SK-N-SH (cell line): ENCODE results near the gene HPS5. TPM values are rescaled to one million over a fixed set of nuclear protein-coding genes. Genes with fewer than 3 reads are reported as not detected.

Source experiments
- CTCF ChIA-PET: fragments of 300-600, 350-600 bp; formaldehyde crosslinking; extraction: SDS; loops from one replicate; lab custom pipeline; 2021; lab: Yijun Ruan, JAX
- POLR2A ChIA-PET: fragments of 350-600 bp; sonication (Branson Sonifier 250); formaldehyde crosslinking; extraction: SDS; loops from one replicate; lab custom pipeline; 2020; ENCODE audit warnings: antibody characterized with exemption, inconsistent platforms; lab: Yijun Ruan, JAX
- DNase-seq: peaks from one replicate; pipeline ENCODE4 v3.0.0; 2012
- H2AFZ ChIP-seq: fragments of 200-600 bp; sonication (generic); 2 replicates; pipeline ENCODE4 v1.8.1; 2016; ENCODE audit warnings: antibody characterized with exemption, mild to moderate bottlenecking, low read depth
- H3F3A ChIP-seq: fragments of 200-600 bp; sonication (generic); replicated peaks from 2 replicates; pipeline ENCODE3; 2016; ENCODE audit warnings: antibody characterized with exemption, mild to moderate bottlenecking; ENCODE audit not compliant: insufficient read depth
- H3K27ac ChIP-seq, 2 experiments: fragments of 200-500 bp in 1 of 2; fragments of 200-600 bp in 1 of 2; sonication (Bioruptor generic) in 1 of 2; sonication (generic), shearing (Covaris generic) in 1 of 2; 2 replicates each; pipeline versions ENCODE4 v1.5.1 to v1.6.1; 2014 to 2016; ENCODE audit warnings: low read depth in 2 of 2, inconsistent platforms in 1 of 2, low read length in 1 of 2, mild to moderate bottlenecking in 1 of 2, mixed read lengths in 1 of 2
- H3K27me3 ChIP-seq: fragments of 200-600 bp; sonication (generic), shearing (Covaris generic); 2 replicates; pipeline ENCODE4 v1.6.1; 2016; ENCODE audit warnings: mixed run types; ENCODE audit not compliant: insufficient read depth
- H3K36me3 ChIP-seq, 2 experiments: fragments of 200-500 bp in 1 of 2; fragments of 200-600 bp in 1 of 2; sonication (Bioruptor generic) in 1 of 2; sonication (generic) in 1 of 2; replicated peaks in 1 of 2; 2 replicates each; pipeline versions ENCODE3 to v1.5.1; 2014 to 2016; ENCODE audit warnings: low read length in 1 of 2, mild to moderate bottlenecking in 1 of 2; ENCODE audit not compliant: insufficient read depth in 2 of 2, control insufficient read depth in 1 of 2
- H3K4me1 ChIP-seq, 2 experiments: fragments of 200-500 bp in 1 of 2; fragments of 200-600 bp in 1 of 2; sonication (Bioruptor generic) in 1 of 2; sonication (generic), shearing (Covaris generic) in 1 of 2; 2 replicates each; pipeline versions ENCODE4 v1.5.1 to v1.6.1; 2014 to 2016; ENCODE audit warnings: low read depth in 1 of 2, low read length in 1 of 2, mixed run types in 1 of 2; ENCODE audit not compliant: insufficient read depth in 2 of 2, control insufficient read depth in 1 of 2
- H3K4me2 ChIP-seq: fragments of 200-600 bp; sonication (generic), shearing (Covaris generic); 2 replicates; pipeline ENCODE4 v1.6.1; 2017; ENCODE audit warnings: mixed run types
- H3K4me3 ChIP-seq, 2 experiments: fragments of 200-500 bp in 1 of 2; fragments of 200-600 bp in 1 of 2; sonication (Bioruptor generic) in 1 of 2; sonication (generic), shearing (Covaris generic) in 1 of 2; 2 replicates each; pipeline versions ENCODE4 v1.5.1 to v1.8.1; 2014 to 2016; ENCODE audit warnings: low read depth in 2 of 2, inconsistent platforms in 1 of 2, low read length in 1 of 2, mild to moderate bottlenecking in 1 of 2, mixed read lengths in 1 of 2, moderate library complexity in 1 of 2
- H3K79me2 ChIP-seq: fragments of 200-600 bp; sonication (generic); 2 replicates; pipeline ENCODE4 v1.8.1; 2017; ENCODE audit warnings: mild to moderate bottlenecking; ENCODE audit not compliant: insufficient read depth
- H3K9ac ChIP-seq: fragments of 200-600 bp; sonication (generic); 2 replicates; pipeline ENCODE4 v1.6.1; 2017; ENCODE audit warnings: mixed run types
- H3K9me2 ChIP-seq: fragments of 200-600 bp; sonication (generic); 2 replicates; pipeline ENCODE4 v1.6.1; 2017; ENCODE audit warnings: mixed run types
- H3K9me3 ChIP-seq: fragments of 200-600 bp; sonication (generic); 2 replicates; pipeline ENCODE4 v1.6.1; 2017; ENCODE audit warnings: mixed run types, mild to moderate bottlenecking, moderate library complexity
- H4K20me1 ChIP-seq: fragments of 200-600 bp; sonication (generic); 2 replicates; pipeline ENCODE4 v1.6.1; 2017; ENCODE audit warnings: mild to moderate bottlenecking, mixed run types; ENCODE audit not compliant: insufficient read depth
- CHD2 ChIP-seq: fragments of 150-350 bp; IDR thresholded peaks from 2 replicates; pipeline ENCODE4 v1.6.1; 2018; ENCODE audit warnings: low read length; ENCODE audit not compliant: partially characterized antibody
- CTCF ChIP-seq: fragments of 200-600 bp; sonication (generic); IDR thresholded peaks from 2 replicates; pipeline ENCODE4 v1.6.1; 2017; ENCODE audit warnings: antibody characterized with exemption, mild to moderate bottlenecking, moderate library complexity
- EP300 ChIP-seq, 2 experiments: IDR thresholded peaks; 2 replicates each; pipeline versions ENCODE4 v1.4.0 to v1.6.1; 2012; ENCODE audit warnings: borderline replicate concordance in 1 of 2, low read depth in 1 of 2, low read length in 1 of 2
- FOSL2 ChIP-seq: IDR thresholded peaks from 2 replicates; pipeline ENCODE4 v1.4.0; 2012; ENCODE audit warnings: low read depth, mild to moderate bottlenecking, moderate library complexity, borderline replicate concordance
- FOXM1 ChIP-seq: IDR thresholded peaks from 2 replicates; pipeline ENCODE4 v1.4.0; 2012; ENCODE audit warnings: low read depth, mild to moderate bottlenecking
- POLR2AphosphoS5 ChIP-seq: IDR thresholded peaks from 2 replicates; pipeline ENCODE4 v1.6.1; 2012; ENCODE audit warnings: low read depth, low read length
- RCOR1 ChIP-seq: fragments of 150-350 bp; IDR thresholded peaks from 2 replicates; pipeline ENCODE4 v1.6.1; 2017; ENCODE audit warnings: antibody characterized with exemption, low read length
- REST ChIP-seq: IDR thresholded peaks from 2 replicates; pipeline ENCODE4 v1.6.1; 2012; ENCODE audit warnings: mild to moderate bottlenecking, low read depth, low read length, moderate library complexity
- RFX5 ChIP-seq: IDR thresholded peaks from 2 replicates; pipeline ENCODE4 v1.6.1; 2012; ENCODE audit warnings: mild to moderate bottlenecking, improper control_type of control experiment, low read length
- RXRA ChIP-seq: IDR thresholded peaks from 2 replicates; pipeline ENCODE4 v1.4.0; 2012; ENCODE audit warnings: low read depth, mild to moderate bottlenecking, borderline replicate concordance
- TCF12 ChIP-seq: IDR thresholded peaks from 2 replicates; pipeline ENCODE4 v1.4.0; 2012
- TEAD4 ChIP-seq: IDR thresholded peaks from 2 replicates; pipeline ENCODE4 v1.4.0; 2012; ENCODE audit warnings: mild to moderate bottlenecking, borderline replicate concordance; ENCODE audit not compliant: insufficient read depth
- YY1 ChIP-seq: IDR thresholded peaks from 2 replicates; pipeline ENCODE4 v1.4.0; 2012; ENCODE audit warnings: low read depth, mild to moderate bottlenecking
- WGBS: methylation state at CpG from one replicate; pipeline ENCODE4 v1.1.6; 2017; ENCODE audit warnings: low lambda C conversion rate; 5-methylcytosine and 5-hydroxymethylcytosine counted together
- polyA plus RNA-seq, 3 experiments: library from polyadenylated mRNA; depleted of rRNA; stranded (reverse); fragments of >200 nt; gene quantifications; 2 replicates each; pipeline ENCODE4 v1.2.3, GENCODE V29; 2012

The HPS5 gene
- polyA plus RNA-seq, 1 of the 3 experiments (the other 2 are of a cell fraction): 8.2 TPM

- no peak overlapping the region for H3K27ac ChIP-seq
- no peak for DNase-seq
- no peaks in the 10 kb centered on the region for H3K9me2 ChIP-seq
- TF ChIP-seq RCOR1: no peak
- no peak for TF ChIP-seq EP300 (IDR thresholded peaks at IDR 0.05; ENCODE audit: borderline replicate concordance in 1 of 2, low read depth in 1 of 2, low read length in 1 of 2)
- no peak for TF ChIP-seq RFX5
- TF ChIP-seq FOSL2: no peak
- no peak for TF ChIP-seq CHD2
- no peak for TF ChIP-seq FOXM1
- TF ChIP-seq POLR2AphosphoS5: no peak
- TF ChIP-seq YY1: no peak
- no peak for TF ChIP-seq REST
- no peak for TF ChIP-seq TEAD4
- TF ChIP-seq CTCF: no peak
- TF ChIP-seq TCF12: no peak
- no peak overlapping the region for H3K4me3 ChIP-seq
- H3F3A ChIP-seq: peaks cover 16% of the 10 kb centered on the region
- H4K20me1 ChIP-seq: no peaks in the 10 kb centered on the region
- H3K27me3 ChIP-seq: no peaks in the 10 kb centered on the region
- ChIA-PET POLR2A (no interaction called here), CTCF (no interaction called here)
- H3K9ac ChIP-seq: no peak overlapping the region
- no peak overlapping the region for H3K4me2 ChIP-seq
- peaks cover 0 to 2% of the 10 kb centered on the region in 2 experiments; a peak in 3 of 4 replicates for H3K4me1 ChIP-seq
- no peaks in the 10 kb centered on the region for H3K9me3 ChIP-seq
- no peak overlapping the region for H2AFZ ChIP-seq
- 97% methylated on average over 3 of the region's 3 CpGs for whole genome bisulfite sequencing
- H3K36me3 ChIP-seq: peaks cover 61 to 71% of the 10 kb centered on the region in 2 experiments
- H3K79me2 ChIP-seq: peaks cover 72% of the 10 kb centered on the region
Observed at GRCh38 chr11:18332891-18333290, 11.0 kb upstream of the HPS5 start.

DNA sequence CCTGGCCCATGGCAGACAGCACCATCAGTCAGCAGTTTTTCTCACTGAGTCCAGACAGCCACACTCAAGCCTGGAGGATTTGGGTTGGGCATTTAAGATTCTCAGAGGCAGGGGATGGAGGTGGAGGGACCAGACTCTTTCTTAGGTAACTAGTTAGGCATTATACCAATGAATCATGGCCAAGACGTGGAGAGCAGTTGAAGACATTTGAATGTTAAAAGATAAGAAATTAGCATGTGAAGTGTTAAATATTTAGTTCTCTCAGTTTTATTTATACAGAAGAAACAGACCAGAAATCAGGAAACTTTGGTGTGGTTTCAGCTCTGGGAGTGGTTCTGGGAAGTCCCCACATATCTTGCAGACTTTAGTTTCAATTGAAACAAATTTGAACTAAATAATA is 10.4 kb upstream of the HPS5 start:
- Histone ChIP-seq H3K9ac (no peak overlapping the region), H3K36me3 (peaks cover 56 to 70% of the 10 kb centered on the region in 2 experiments), H3K27me3 (no peaks in the 10 kb centered on the region), H2AFZ (no peak overlapping the region), H3K9me3 (no peaks in the 10 kb centered on the region), H3K9me2 (no peaks in the 10 kb centered on the region), H3K79me2 (peaks cover 75% of the 10 kb centered on the region), H3K4me2 (no peak overlapping the region), H3K4me3 (no peak overlapping the region), H3K4me1 (peaks cover 0 to 2% of the 10 kb centered on the region in 2 experiments; a peak in 3 of 4 replicates), H3F3A (peaks cover 13% of the 10 kb centered on the region), H3K27ac (no peak overlapping the region), H4K20me1 (no peaks in the 10 kb centered on the region)
- TF ChIP-seq RXRA (no peak), RFX5 (no peak), REST (no peak)
- CTCF ChIA-PET: no interaction called here
- POLR2A ChIA-PET: interaction anchor here (0.5 kb wide), 1 partner anchor 8 kb away, joined by 4 read pairs; no protein-coding TSS in a partner anchor
- no peak for DNase-seq
- WGBS: 88% methylated on average over 1 of the region's 1 CpG
